Fibroblast of lung (primary cell): ENCODE data around the gene ARSA. TPM values are rescaled to one million over a fixed set of nuclear protein-coding genes. Genes with fewer than 3 reads are reported as not detected.

Experiments used
- DNase-seq, 2 donors: peaks; one replicate each; pipeline versions ENCODE4 v3.0.0 to v3.0.0-alpha.2; 2010; ENCODE audit warnings: low read depth in 2 of 2
- H2AFZ ChIP-seq: 2 replicates; pipeline ENCODE4 v1.5.1; 2012; ENCODE audit warnings: low read length, control low read depth, inconsistent platforms
- H3K27ac ChIP-seq: 2 replicates; pipeline ENCODE4 v1.5.1; 2011; ENCODE audit warnings: low read length, control low read depth; ENCODE audit not compliant: insufficient read depth
- H3K27me3 ChIP-seq: 2 replicates; pipeline ENCODE4 v1.5.1; 2011; ENCODE audit warnings: mild to moderate bottlenecking, low read length; ENCODE audit not compliant: control insufficient read depth, insufficient read depth
- H3K36me3 ChIP-seq: 2 replicates; pipeline ENCODE4 v1.5.1; 2011; ENCODE audit warnings: low read length; ENCODE audit not compliant: control insufficient read depth, insufficient read depth
- H3K4me1 ChIP-seq: 2 replicates; pipeline ENCODE4 v1.5.1; 2011; ENCODE audit warnings: low read length; ENCODE audit not compliant: control insufficient read depth, insufficient read depth; ENCODE audit errors: extremely low read depth
- H3K4me2 ChIP-seq: 2 replicates; pipeline ENCODE4 v1.5.1; 2011; ENCODE audit warnings: low read length, control low read depth; ENCODE audit not compliant: insufficient read depth; ENCODE audit errors: extremely low read depth
- H3K4me3 ChIP-seq, 4 experiments: fragments of 200-600 bp in 1 of 4; sonication (generic) in 1 of 4; replicated peaks in 1 of 4; 2 replicates each; pipeline ENCODE4 v1.5.1; 2011 to 2016; ENCODE audit warnings: low read length in 4 of 4, low read depth in 3 of 4, mild to moderate bottlenecking in 3 of 4, control low read depth in 2 of 4, inconsistent platforms in 1 of 4, mixed read lengths in 1 of 4; ENCODE audit not compliant: insufficient read depth in 1 of 4; ENCODE audit errors: control extremely low read depth in 1 of 4
- H3K79me2 ChIP-seq: 2 replicates; pipeline ENCODE4 v1.5.1; 2012; ENCODE audit warnings: mild to moderate bottlenecking, low read length, inconsistent platforms; ENCODE audit not compliant: control insufficient read depth, insufficient read depth
- H3K9ac ChIP-seq: 2 replicates; pipeline ENCODE4 v1.5.1; 2011; ENCODE audit warnings: mild to moderate bottlenecking, low read length, control low read depth; ENCODE audit not compliant: insufficient read depth
- H3K9me3 ChIP-seq: 2 replicates; pipeline ENCODE4 v1.5.1; 2012; ENCODE audit warnings: low read depth, low read length; ENCODE audit not compliant: control insufficient read depth, insufficient read depth
- H4K20me1 ChIP-seq: 2 replicates; pipeline ENCODE4 v1.5.1; 2011; ENCODE audit warnings: low read length; ENCODE audit not compliant: control insufficient read depth, insufficient read depth; ENCODE audit errors: extremely low read depth
- CTCF ChIP-seq, 2 donors: IDR thresholded peaks in 1 of 2; conservative IDR thresholded peaks in 1 of 2; 1 replicate in 1 of 2; 2 replicates in 1 of 2; pipeline ENCODE4 v1.5.1; 2011 to 2012; ENCODE audit warnings: low read length in 2 of 2, control low read depth in 1 of 2, inconsistent platforms in 1 of 2, low read depth in 1 of 2, mild to moderate bottlenecking in 1 of 2
- EZH2 ChIP-seq: IDR thresholded peaks from 2 replicates; pipeline ENCODE4 v1.5.1; 2012; ENCODE audit warnings: low read length, control low read depth, mild to moderate bottlenecking; ENCODE audit errors: missing control alignments
- polyA plus RNA-seq, 2 donors: library from polyadenylated mRNA; depleted of rRNA in 1 of 2; stranded (reverse) in 1 of 2; unstranded in 1 of 2; fragments of >200 nt; gene quantifications; 2 replicates each; pipeline ENCODE4 v1.2.1, GENCODE V29; 2011 to 2012; ENCODE audit warnings: missing spikeins in 1 of 2
- total RNA-seq: library from RNA; depleted of rRNA; stranded (reverse); fragments of >200 nt; gene quantifications from 2 replicates; pipeline ENCODE4 v1.2.1, GENCODE V29; 2014

Gene ARSA
- total and polyA plus RNA-seq, 2 donors (not counting 1 experiment from before 2014, with no cell fraction given): 10.5 to 19.5 TPM

GRCh38 chr22:50671641-50672040, 43.7 kb upstream of the ARSA start:
- H3K9me3 ChIP-seq: no peaks in the 10 kb centered on the region
- no peaks in the 10 kb centered on the region for H3K36me3 ChIP-seq
- no peaks in the 10 kb centered on the region for H3K79me2 ChIP-seq
- no peak overlapping the region for H3K4me2 ChIP-seq
- H3K9ac ChIP-seq: no peak overlapping the region
- peak in 1 of 2 donors; percentile 9 for DNase-seq
- no peak overlapping the region for H3K27ac ChIP-seq
- H4K20me1 ChIP-seq: no peaks in the 10 kb centered on the region
- H3K4me3 ChIP-seq: no peak overlapping the region
- H3K4me1 ChIP-seq: no peaks in the 10 kb centered on the region
- peaks cover 28% of the 10 kb centered on the region for H3K27me3 ChIP-seq
- H2AFZ ChIP-seq: no peak overlapping the region
- TF ChIP-seq CTCF (conservative IDR thresholded peaks at IDR 0.05 in 1 of 2, IDR thresholded peaks at IDR 0.05 in 1 of 2; ENCODE audit: low read depth in 1 of 2, low read length in 2 of 2) (no peak), EZH2 (no peak)

DNA sequence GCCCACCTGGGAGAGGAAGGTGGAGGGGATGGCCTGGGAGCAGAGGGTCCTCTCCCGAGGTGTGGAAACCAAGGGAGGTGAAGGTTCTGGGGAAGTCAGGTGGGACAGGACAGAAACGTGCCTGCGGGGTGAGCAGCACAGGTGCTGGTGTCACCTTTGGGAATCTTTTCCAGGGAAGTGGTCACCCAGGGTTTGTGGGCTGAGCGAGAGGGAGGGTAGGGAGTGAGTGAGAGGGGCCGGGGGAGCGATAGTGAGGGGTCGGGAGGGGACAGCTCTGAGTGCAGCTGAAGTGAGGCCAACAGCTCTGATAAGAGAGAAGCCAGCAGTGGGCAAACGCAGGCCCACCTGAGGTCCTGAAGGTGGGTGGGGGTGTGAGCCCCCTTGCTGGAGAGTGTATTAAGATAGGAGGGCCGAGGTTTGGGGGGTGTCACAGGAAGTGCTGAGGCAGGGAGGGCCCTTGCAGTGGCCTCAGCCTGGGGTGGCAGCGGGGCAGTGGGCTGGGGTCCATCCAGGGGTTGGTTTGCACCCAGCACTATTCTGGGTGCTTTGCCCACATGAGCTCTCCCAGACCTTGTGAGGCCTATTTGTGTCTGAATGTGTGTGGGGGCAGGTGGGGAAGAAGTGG, 43.1 kb upstream of the ARSA start:
- no peak overlapping the region for H3K9ac ChIP-seq

DNA sequence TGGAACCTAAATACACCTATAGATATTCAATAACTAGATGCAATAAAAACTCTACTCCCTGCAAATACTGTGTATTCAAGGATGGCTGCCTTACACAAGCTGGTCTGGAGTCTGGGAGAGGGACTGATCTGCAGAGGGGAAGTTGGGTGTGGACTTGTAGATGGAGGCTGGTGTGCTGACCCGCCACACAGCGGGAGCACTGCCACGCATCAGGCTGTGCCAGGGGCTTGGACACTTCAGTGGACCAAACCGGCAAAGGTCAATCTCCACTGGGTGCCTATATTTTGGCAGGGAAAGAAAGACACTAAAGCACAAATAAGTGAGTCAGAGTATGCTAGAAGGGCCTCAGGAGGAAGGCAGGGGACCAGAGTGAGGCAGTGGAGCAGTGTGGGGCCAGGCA, 42.6 kb upstream of the ARSA start:
- DNase-seq: no peak
- no peak overlapping the region for H3K9ac ChIP-seq
- H3K9me3 ChIP-seq: no peaks in the 10 kb centered on the region
- no peaks in the 10 kb centered on the region for H4K20me1 ChIP-seq
- peaks cover 20% of the 10 kb centered on the region for H3K27me3 ChIP-seq
- no peak overlapping the region for H3K4me3 ChIP-seq
- no peak overlapping the region for H3K27ac ChIP-seq
- no peaks in the 10 kb centered on the region for H3K36me3 ChIP-seq
- no peak overlapping the region for H2AFZ ChIP-seq
- H3K4me1 ChIP-seq: no peaks in the 10 kb centered on the region
- H3K4me2 ChIP-seq: no peak overlapping the region
- no peak for TF ChIP-seq EZH2
- no peak for TF ChIP-seq CTCF (conservative IDR thresholded peaks at IDR 0.05 in 1 of 2, IDR thresholded peaks at IDR 0.05 in 1 of 2; ENCODE audit: low read depth in 1 of 2, low read length in 2 of 2)
- H3K79me2 ChIP-seq: no peaks in the 10 kb centered on the region

More for the DNA sequence above, 43.1 kb upstream of the ARSA start:
- no peak overlapping the region for H3K4me3 ChIP-seq
- no peak overlapping the region for H2AFZ ChIP-seq
- no peak overlapping the region for H3K27ac ChIP-seq
- peaks cover 25% of the 10 kb centered on the region for H3K27me3 ChIP-seq
- no peak overlapping the region for H3K4me2 ChIP-seq
- H3K9me3 ChIP-seq: no peaks in the 10 kb centered on the region
- peak; percentile 11 for TF ChIP-seq EZH2
- no peak for TF ChIP-seq CTCF (conservative IDR thresholded peaks at IDR 0.05 in 1 of 2, IDR thresholded peaks at IDR 0.05 in 1 of 2; ENCODE audit: low read depth in 1 of 2, low read length in 2 of 2)
- H3K4me1 ChIP-seq: no peaks in the 10 kb centered on the region
- no peaks in the 10 kb centered on the region for H4K20me1 ChIP-seq
- no peaks in the 10 kb centered on the region for H3K79me2 ChIP-seq
- no peaks in the 10 kb centered on the region for H3K36me3 ChIP-seq
- DNase-seq: no peak
